K562 (cell line): ENCODE measurements around the gene CIAO3. TPM values are rescaled to one million over a fixed set of nuclear protein-coding genes. Genes with fewer than 3 reads are reported as not detected.

Experiments
- ATAC-seq: fragments of 200-7000 bp; cut with Tn5 transposase; 3 replicates; pipeline ENCODE4 v1.9.1; 2020; ENCODE audit warnings: moderate library complexity
- BruUV-seq: library from RNA; stranded (reverse); fragments of 400-500 nt; replicated peaks from 2 replicates; lab custom pipeline; 2021; lab: Mats Ljungman, UMichigan
- CTCF ChIA-PET: fragments of 300-600 bp; formaldehyde crosslinking; extraction: SDS; loops from one replicate; lab custom pipeline; 2021; ENCODE audit warnings: low intra/inter-chr PET ratio; lab: Yijun Ruan, JAX
- POLR2A ChIA-PET: fragments of 300-600, 350-650 bp; sonication (Branson Sonifier 250); formaldehyde crosslinking; extraction: SDS; loops from one replicate; lab custom pipeline; 2021; ENCODE audit warnings: antibody characterized with exemption, inconsistent platforms; lab: Yijun Ruan, JAX
- DNase-seq, 4 experiments: peaks; one replicate each; pipeline versions ENCODE4 v3.0.0 to v3.0.0-alpha.2; 2011 to 2018; ENCODE audit warnings: low spot score in 3 of 4, mixed read lengths in 3 of 4; ENCODE audit errors: extremely low read depth in 1 of 4
- FAIRE-seq: peaks from 2 replicates; lab custom pipeline; 2011; peaks lifted over from hg19 to GRCh38; lab: Jason Lieb, UNC
- H2AFZ ChIP-seq: 2 replicates; pipeline ENCODE4 v1.6.0; 2011; ENCODE audit warnings: low read depth, low read length, control low read depth, inconsistent platforms
- H3K27ac ChIP-seq: fragments of 200-600 bp; 3 replicates; pipeline ENCODE4 v1.8.0; 2011; ENCODE audit warnings: low read depth, mild to moderate bottlenecking, control low read depth, inconsistent platforms, low read length, moderate library complexity, mixed read lengths; ENCODE audit errors: extremely low read depth
- H3K27me3 ChIP-seq, 2 experiments: fragments of 300-600 bp in 1 of 2; 2 replicates in 1 of 2; 3 replicates in 1 of 2; pipeline versions ENCODE4 v1.6.0 to v1.8.0; 2011; ENCODE audit warnings: inconsistent platforms in 2 of 2, low read length in 2 of 2, mild to moderate bottlenecking in 1 of 2, mixed read lengths in 1 of 2, moderate library complexity in 1 of 2; ENCODE audit not compliant: control insufficient read depth in 2 of 2, insufficient read depth in 2 of 2
- H3K36me3 ChIP-seq: fragments of 300-600 bp; 3 replicates; pipeline ENCODE4 v1.8.0; 2011; ENCODE audit warnings: mild to moderate bottlenecking, low read length, inconsistent platforms; ENCODE audit not compliant: control insufficient read depth, insufficient read depth
- H3K4me1 ChIP-seq, 2 experiments: fragments of 200-600 bp in 1 of 2; replicated peaks in 1 of 2; 2 replicates in 1 of 2; 3 replicates in 1 of 2; pipeline versions ENCODE4 v1.5.1 to v1.8.0; 2011; ENCODE audit warnings: inconsistent platforms in 2 of 2, low read length in 2 of 2, mild to moderate bottlenecking in 1 of 2, mixed read lengths in 1 of 2, moderate library complexity in 1 of 2; ENCODE audit not compliant: control insufficient read depth in 2 of 2, insufficient read depth in 2 of 2
- H3K4me2 ChIP-seq: 2 replicates; pipeline ENCODE4 v1.6.1; 2011; ENCODE audit warnings: low read length, control low read depth, inconsistent platforms, mixed read lengths; ENCODE audit not compliant: insufficient read depth
- H3K4me3 ChIP-seq: fragments of 200-600 bp; sonication (generic), shearing (Covaris generic); 2 replicates; pipeline ENCODE4 v1.5.1; 2016; ENCODE audit warnings: control low read depth, inconsistent platforms
- H3K79me2 ChIP-seq: fragments of 200-600 bp; 3 replicates; pipeline ENCODE4 v1.8.0; 2011; ENCODE audit warnings: low read length, inconsistent platforms; ENCODE audit not compliant: control insufficient read depth, insufficient read depth
- H3K9ac ChIP-seq, 2 experiments: 2 replicates each; pipeline versions ENCODE4 v1.6.0 to v1.6.1; 2011; ENCODE audit warnings: low read depth in 2 of 2, low read length in 2 of 2, control low read depth in 1 of 2, inconsistent platforms in 1 of 2, mild to moderate bottlenecking in 1 of 2, mixed read lengths in 1 of 2; ENCODE audit not compliant: insufficient read depth in 1 of 2
- H3K9me1 ChIP-seq: one replicate; pipeline ENCODE4 v1.6.0; 2011; ENCODE audit warnings: inconsistent platforms, mild to moderate bottlenecking, low read length, moderate library complexity; ENCODE audit not compliant: control insufficient read depth, insufficient read depth
- H3K9me3 ChIP-seq: replicated peaks from 2 replicates; pipeline ENCODE4 v1.5.1; 2011; ENCODE audit warnings: low read depth, low read length, inconsistent platforms; ENCODE audit not compliant: control insufficient read depth, insufficient read depth
- H4K20me1 ChIP-seq: replicated peaks from 2 replicates; pipeline ENCODE4 v1.6.1; 2011; ENCODE audit warnings: low read length, inconsistent platforms, mixed read lengths; ENCODE audit not compliant: control insufficient read depth, insufficient read depth
- HMBOX1 ChIP-seq: sonication (generic); IDR thresholded peaks from 2 replicates; pipeline ENCODE4 v1.6.1; 2016
- HMGXB4 ChIP-seq: sonication (generic); formaldehyde crosslinking; IDR thresholded peaks from 2 replicates; pipeline ENCODE4 v1.8.1; 2023; ENCODE audit warnings: mild to moderate bottlenecking, missing genetic modification reagents
- POLR2G ChIP-seq: fragments of 200-400 bp; formaldehyde crosslinking; IDR thresholded peaks from 2 replicates; pipeline ENCODE4 v1.6.1; 2017; ENCODE audit warnings: low read depth, mild to moderate bottlenecking, antibody characterized with exemption, low read length, moderate library complexity
- SAFB ChIP-seq: fragments of 200-400 bp; formaldehyde crosslinking; IDR thresholded peaks from 2 replicates; pipeline ENCODE4 v1.6.1; 2017; ENCODE audit warnings: low read depth, low read length, borderline replicate concordance
- SOX6 ChIP-seq: fragments of 450-650 bp; IDR thresholded peaks from 2 replicates; pipeline ENCODE4 v1.6.1; 2014; ENCODE audit warnings: mild to moderate bottlenecking
- TFAP4 ChIP-seq: sonication (generic); formaldehyde crosslinking; IDR thresholded peaks from 2 replicates; pipeline ENCODE4 v1.8.0; 2022; ENCODE audit warnings: missing genetic modification reagents, mild to moderate bottlenecking, moderate library complexity, borderline replicate concordance
- USF1 ChIP-seq: sonication (generic); formaldehyde crosslinking; IDR thresholded peaks from 2 replicates; pipeline ENCODE4 v1.9.0; 2022; ENCODE audit warnings: mild to moderate bottlenecking, missing genetic modification reagents
- WGBS: fragments of 100-300 bp; shearing (Covaris generic); methylation state at CpG from one replicate; pipeline ENCODE4 v1.1.6; 2016; ENCODE audit warnings: low coverage, mixed read lengths; ENCODE audit not compliant: insufficient coverage; ENCODE audit errors: missing lambda C conversion rate; 5-methylcytosine and 5-hydroxymethylcytosine counted together
- in situ Hi-C: fragments of 300-500 bp; cut with MboI; formaldehyde crosslinking; loops from 4 replicates; pipeline ENCODE4 v1.15.0; 2018; ENCODE audit warnings: inconsistent platforms, mixed read lengths
- intact Hi-C: fragments of 100-400 bp; cut with micrococcal nuclease; formaldehyde crosslinking; loops from 2 replicates; pipeline ENCODE4 v1.14.2; 2022
- polyA plus RNA-seq, 8 experiments: library from polyadenylated mRNA; depleted of rRNA in 4 of 8; stranded (reverse) in 5 of 8; unstranded in 3 of 8; fragments of >200 nt; fragmentation: Nextera tagmentation in 2 of 8; fragmentation: Illumina TruSeq in 1 of 8; extraction: Ambion mirVana in 2 of 8; extraction: Trizol in 1 of 8; gene quantifications; 2 replicates each; pipeline versions ENCODE4 v1.2.1 to v1.2.3, GENCODE V29; 2011 to 2014; ENCODE audit warnings: inconsistent platforms in 1 of 8, missing spikeins in 1 of 8
- total RNA-seq, 7 experiments: library from RNA; depleted of rRNA in 6 of 7; stranded (reverse); fragments of >200 nt in 6 of 7; fragmentation: Illumina TruSeq in 2 of 7; extraction: Trizol in 2 of 7; gene quantifications; 2 replicates each; pipeline versions ENCODE4 v1.2.1 to v1.2.3, GENCODE V29; 2011 to 2021; ENCODE audit warnings: low replicate concordance in 1 of 7

Gene CIAO3
- total and polyA plus RNA-seq, 9 of the 15 experiments (the other 6 are each of a cell fraction or from before 2014, with no cell fraction given): 2.2 to 35.6 (median 18.7) TPM

GRCh38 chr16:782258-782657, 41.5 kb upstream of the CIAO3 start (continued):
- TF ChIP-seq HMGXB4 (CRISPR knock-in tag) (no peak), SOX6 (no peak), SAFB (no peak)

- no peak overlapping the region for H3K27ac ChIP-seq
- no peak overlapping the region for H2AFZ ChIP-seq
- H3K27me3 ChIP-seq: peaks cover 0 to 11% of the 10 kb centered on the region in 2 experiments; a peak in 2 of 5 replicates
- no peaks in the 10 kb centered on the region for H3K9me1 ChIP-seq
- H3K9ac ChIP-seq: 0 out of 4 replicates have a peak overlapping the region, but pooled peaks of 1 of the 2 experiments have one; percentile 20
- H3K9me3 ChIP-seq: no peaks in the 10 kb centered on the region
- H3K4me2 ChIP-seq: no peak overlapping the region
- in situ Hi-C loops (no loop called here), intact Hi-C loops (no loop called here)
- H4K20me1 ChIP-seq: peaks cover 10% of the 10 kb centered on the region
- peaks cover 19% of the 10 kb centered on the region; the same call in 1 of the 3 replicates for H3K36me3 ChIP-seq
- no peak overlapping the region for H3K4me3 ChIP-seq
- no TSS peak for BruUV-seq
- peaks cover 5 to 80% of the 10 kb centered on the region in 2 experiments; a peak in 3 of 5 replicates for H3K4me1 ChIP-seq
- WGBS: 11% methylated on average over 19 of the region's 19 CpGs
- ATAC-seq (no peak), FAIRE-seq (no peak), DNase-seq (no peak)
- no peaks in the 10 kb centered on the region for H3K79me2 ChIP-seq
- ChIA-PET CTCF (no interaction called here), POLR2A (interaction anchor here (1.0 to 2.9 kb wide), 3 partner anchors 9 to 66 kb away, joined by 3 to 11 read pairs (median 4); no protein-coding TSS in a partner anchor)
- TF ChIP-seq USF1 (CRISPR knock-in tag) (0 out of 2 replicates have a peak, but pooled peaks have one; percentile 23), POLR2G (0 out of 2 replicates have a peak, but pooled peaks have one; percentile 6), TFAP4 (CRISPR knock-in tag) (0 out of 2 replicates have a peak, but pooled peaks have one; percentile 12), HMBOX1 (no peak)
These were observed 40.7 kb upstream of the CIAO3 start for GRCh38 chr16:781346-782010.
